HG02852 (cell line): ENCODE results near the gene SGPL1.
"Not testable (repeated sequence)": the region's sequence is repeated elsewhere in the genome, so short reads cannot be mapped to it uniquely, and the experiment has no call there.

Experiments
- ATAC-seq: cut with Tn5 transposase; IDR thresholded peaks from one replicate; pipeline ENCODE4 v1.9.1; 2021; ENCODE audit warnings: mild to moderate bottlenecking, moderate library complexity; ENCODE audit not compliant: unreplicated experiment

The SGPL1 gene

GRCh38 chr10:70840836-70841235, 25.1 kb downstream of the SGPL1 start:
- no peak for ATAC-seq

GRCh38 chr10:70843333-70843732, 27.6 kb downstream of the SGPL1 start:
- ATAC-seq: no peak

- no peak for ATAC-seq
Measured at GRCh38 chr10:70843776-70844489, 28.2 kb downstream of the SGPL1 start.

- no peak for ATAC-seq
Measured at GRCh38 chr10:70845256-70845655, 29.5 kb downstream of the SGPL1 start.

GRCh38 chr10:70845816-70846215, 30.1 kb downstream of the SGPL1 start:
- ATAC-seq: no peak

GRCh38 chr10:70846795-70847194, 31.0 kb downstream of the SGPL1 start:
- no peak for ATAC-seq

GRCh38 chr10:70847659-70848360, 32.1 kb downstream of the SGPL1 start:
- no peak for ATAC-seq

GRCh38 chr10:70849582-70850016, 33.9 kb downstream of the SGPL1 start:
- no peak for ATAC-seq

GRCh38 chr10:70850097-70850496, 34.3 kb downstream of the SGPL1 start:
- ATAC-seq: no peak

- no peak for ATAC-seq
Measured at GRCh38 chr10:70851597-70852475, 36.1 kb downstream of the SGPL1 start.

GRCh38 chr10:70853038-70853437, 37.3 kb downstream of the SGPL1 start:
- ATAC-seq: no peak

- ATAC-seq: no peak
Measured at GRCh38 chr10:70853457-70853856, 37.7 kb downstream of the SGPL1 start.

GRCh38 chr10:70856454-70856853, 40.7 kb downstream of the SGPL1 start:
- ATAC-seq: no peak

GRCh38 chr10:70858759-70859158, 43.0 kb downstream of the SGPL1 start:
- ATAC-seq: no peak

GRCh38 chr10:70861495-70862197, 45.9 kb downstream of the SGPL1 start:
- ATAC-seq: not testable (repeated sequence)

GRCh38 chr10:70863470-70864160, 47.9 kb downstream of the SGPL1 start:
- ATAC-seq: no peak

GRCh38 chr10:70864935-70865334, 49.2 kb downstream of the SGPL1 start:
- no peak for ATAC-seq

GRCh38 chr10:70866424-70866823, 50.7 kb downstream of the SGPL1 start:
- no peak for ATAC-seq

GRCh38 chr10:70872291-70872690, 56.5 kb downstream of the SGPL1 start:
- no peak for ATAC-seq

GRCh38 chr10:70874061-70874460, 58.3 kb downstream of the SGPL1 start:
- no peak for ATAC-seq
